Measurements from ENCODE around the gene ZNF362. TPM values are rescaled to one million over a fixed set of nuclear protein-coding genes. Genes with fewer than 3 reads are reported as not detected.

Gene ZNF362
- total RNA-seq, 2 donors from 2014 or later = 27.4 to 41.5 TPM

- peaks cover 20% of the 10 kb centered on the region for H3K4me1 ChIP-seq (ENCODE audit: control insufficient read depth, insufficient read depth, low read length)
- H3K27ac Mint-ChIP-seq = no peak overlapping the region
Observed at GRCh38 chr1:33348194-33348593, 91.9 kb downstream of the ZNF362 start.

GRCh38 chr1:33348676-33349080 is 92.4 kb downstream of the ZNF362 start:
- Mint-ChIP-seq H3K9me3 (no peaks in the 10 kb centered on the region), H3K4me3 (peak overlapping the region; percentile 77), H3K36me3 (ENCODE audit: low read depth) (peaks cover 10% of the 10 kb centered on the region), H3K27ac (no peak overlapping the region), H3K27me3 (ENCODE audit: insufficient read depth) (peaks cover 77% of the 10 kb centered on the region), H3K4me1 (peaks cover 36% of the 10 kb centered on the region)
- H3K27me3 ChIP-seq (ENCODE audit: control insufficient read depth, insufficient read depth, low read length, poor library complexity, severe bottlenecking) = peaks cover 26% of the 10 kb centered on the region
- peak overlapping the region; percentile 66 for H3K9ac ChIP-seq (ENCODE audit: extremely low read depth, low read length, poor library complexity, severe bottlenecking)
- 2 to 12% methylated on average over 7 to 11 of the region's 11 CpGs for WGBS, 2 experiments (ENCODE audit: insufficient coverage in 1 of 2, insufficient read length in 1 of 2)
- peaks cover 20% of the 10 kb centered on the region for H3K4me1 ChIP-seq (ENCODE audit: control insufficient read depth, insufficient read depth, low read length)
- H3K9me3 ChIP-seq (ENCODE audit: control insufficient read depth, low read length) = no peaks in the 10 kb centered on the region
- H3K4me3 ChIP-seq (ENCODE audit: low read length) = peak overlapping the region; percentile 95
- no peak overlapping the region for H3K27ac ChIP-seq (ENCODE audit: low read depth, low read length)
- no peak for TF ChIP-seq CTCF (conservative IDR thresholded peaks at IDR 0.05)
- DNase-seq = no peak
- peaks cover 21% of the 10 kb centered on the region for H3K36me3 ChIP-seq (ENCODE audit: control insufficient read depth, insufficient read depth, low read length)

More at GRCh38 chr1:33348194-33348593, 91.9 kb downstream of the ZNF362 start:
- TF ChIP-seq CTCF (conservative IDR thresholded peaks at IDR 0.05) = no peak
- Mint-ChIP-seq H3K4me1 (peaks cover 40% of the 10 kb centered on the region), H3K27me3 (ENCODE audit: insufficient read depth) (peaks cover 76% of the 10 kb centered on the region), H3K9me3 (no peaks in the 10 kb centered on the region), H3K36me3 (ENCODE audit: low read depth) (peaks cover 14% of the 10 kb centered on the region), H3K4me3 (peak overlapping the region; percentile 77)
- DNase-seq = no peak
- Histone ChIP-seq H3K9me3 (ENCODE audit: control insufficient read depth, low read length) (no peaks in the 10 kb centered on the region), H3K27me3 (ENCODE audit: control insufficient read depth, insufficient read depth, low read length, poor library complexity, severe bottlenecking) (peaks cover 25% of the 10 kb centered on the region), H3K27ac (ENCODE audit: low read depth, low read length) (no peak overlapping the region), H3K36me3 (ENCODE audit: control insufficient read depth, insufficient read depth, low read length) (peaks cover 23% of the 10 kb centered on the region), H3K9ac (ENCODE audit: extremely low read depth, low read length, poor library complexity, severe bottlenecking) (peak overlapping the region; percentile 27), H3K4me3 (ENCODE audit: low read length) (peak overlapping the region; percentile 95)
- 73 to 77% methylated on average over 1 to 2 of the region's 2 CpGs for WGBS, 2 experiments (ENCODE audit: insufficient coverage in 1 of 2, insufficient read length in 1 of 2)

- Mint-ChIP-seq H3K36me3 (ENCODE audit: low read depth) (peaks cover 5% of the 10 kb centered on the region), H3K27me3 (ENCODE audit: insufficient read depth) (peaks cover 77% of the 10 kb centered on the region), H3K4me3 (peak overlapping the region; percentile 77), H3K9me3 (no peaks in the 10 kb centered on the region), H3K4me1 (peaks cover 33% of the 10 kb centered on the region), H3K27ac (no peak overlapping the region)
- H3K27me3 ChIP-seq (ENCODE audit: control insufficient read depth, insufficient read depth, low read length, poor library complexity, severe bottlenecking) = peaks cover 26% of the 10 kb centered on the region
- 0% methylated on average over 25 to 77 of the region's 78 CpGs for WGBS, 2 experiments (ENCODE audit: insufficient coverage in 1 of 2, insufficient read length in 1 of 2)
- H3K9me3 ChIP-seq (ENCODE audit: control insufficient read depth, low read length) = no peaks in the 10 kb centered on the region
- peak; percentile 81 for DNase-seq
- peaks cover 19% of the 10 kb centered on the region for H3K36me3 ChIP-seq (ENCODE audit: control insufficient read depth, insufficient read depth, low read length)
- peaks cover 20% of the 10 kb centered on the region for H3K4me1 ChIP-seq (ENCODE audit: control insufficient read depth, insufficient read depth, low read length)
- H3K9ac ChIP-seq (ENCODE audit: extremely low read depth, low read length, poor library complexity, severe bottlenecking) = peak overlapping the region; percentile 66
- H3K27ac ChIP-seq (ENCODE audit: low read depth, low read length) = peak overlapping the region; percentile 66
- H3K4me3 ChIP-seq (ENCODE audit: low read length) = peak overlapping the region; percentile 95
- TF ChIP-seq CTCF (conservative IDR thresholded peaks at IDR 0.05) = no peak
Observed at GRCh38 chr1:33349081-33349759, 92.9 kb downstream of the ZNF362 start.
